Cerebellar cortex (tissue), 1 donor: Measurements from ENCODE around the gene THRB.

ENCODE experiments used
- DNase-seq: peaks from one replicate; pipeline ENCODE4 v3.0.0-alpha.2; 2015; ENCODE audit warnings: low spot score

The THRB gene

DNA sequence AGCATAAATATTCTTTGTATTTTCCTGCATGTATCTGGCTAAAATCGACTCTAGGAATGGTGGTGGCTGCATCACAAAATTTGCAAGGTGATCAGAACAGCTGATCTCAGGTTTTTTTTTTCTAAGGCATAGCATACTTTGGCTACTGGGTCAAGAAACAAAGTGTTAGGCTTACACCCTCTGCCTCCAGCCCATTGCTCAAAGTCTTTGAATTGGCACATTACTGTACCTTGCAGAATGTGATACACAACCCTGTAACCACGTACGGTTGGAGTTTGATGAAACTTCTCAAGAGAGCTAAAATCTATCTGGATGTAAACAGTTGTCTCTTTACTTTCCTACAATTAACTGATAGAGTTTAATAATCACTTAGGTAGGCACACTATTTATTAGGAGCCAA lies 188.1 kb downstream of the THRB start:
- DNase-seq: no peak

DNA sequence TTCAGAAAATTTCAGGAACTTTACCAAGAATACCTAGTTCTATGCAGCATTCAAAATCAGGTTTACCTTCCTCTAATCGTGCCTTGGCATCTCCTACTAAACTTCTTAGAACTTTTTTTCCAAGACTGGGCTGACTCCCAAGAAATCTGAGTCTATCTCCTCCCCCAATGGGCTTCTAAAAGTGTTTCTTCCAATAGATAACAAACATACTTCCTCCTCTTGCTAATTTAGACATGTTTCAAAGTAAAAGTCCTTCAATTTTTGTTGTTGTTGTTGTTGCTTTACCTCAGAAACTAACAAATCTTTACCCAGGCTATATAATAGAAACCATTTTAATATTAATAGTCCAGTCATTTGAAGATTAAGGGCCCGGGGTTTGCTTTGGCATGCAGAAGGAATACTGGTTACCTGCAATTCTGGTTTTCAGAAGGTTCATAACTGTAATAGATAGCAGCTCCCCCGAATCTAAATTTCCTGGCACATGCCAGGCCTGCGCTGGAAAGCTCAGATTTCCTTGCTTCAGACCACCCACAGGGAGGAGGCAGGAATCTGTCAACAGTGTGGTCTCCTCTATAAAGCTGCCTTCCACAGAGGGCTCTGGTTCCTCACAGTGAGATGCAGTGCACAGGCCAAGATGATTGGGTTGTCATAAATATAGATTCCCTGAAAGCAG lies 188.7 kb downstream of the THRB start:
- DNase-seq: no peak

DNA sequence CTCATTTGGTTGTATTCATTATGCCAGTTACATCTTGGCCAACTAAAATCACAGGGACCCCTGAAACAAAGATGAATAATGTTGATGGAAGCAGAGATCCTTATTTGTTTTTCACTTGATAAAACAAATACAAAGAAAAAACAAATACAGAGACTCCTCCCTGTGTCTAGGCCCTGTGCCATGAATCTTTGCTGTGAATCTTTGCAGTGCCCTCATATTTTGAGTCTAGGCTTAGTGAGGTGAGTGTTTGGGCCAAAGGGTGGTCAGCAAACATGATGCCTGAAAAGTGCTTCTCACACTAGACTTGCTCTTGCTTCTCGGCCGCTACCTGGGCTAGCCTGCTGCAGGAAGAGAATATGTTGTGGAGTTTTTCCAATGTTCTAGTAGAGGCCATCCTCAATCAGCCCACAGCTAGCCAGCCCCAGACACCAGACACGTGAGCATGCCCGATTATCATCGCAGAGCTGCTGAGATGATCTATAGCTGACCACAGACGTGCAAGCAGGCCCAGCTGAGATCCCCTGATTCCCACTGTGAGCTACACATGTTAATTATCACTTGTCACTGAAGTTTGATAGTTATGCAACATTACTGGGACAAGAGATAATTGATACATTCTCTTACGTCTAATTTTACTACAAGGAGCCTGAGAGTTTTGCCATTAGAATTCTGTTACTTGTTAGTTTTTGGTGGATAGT lies 191.4 kb downstream of the THRB start:
- DNase-seq: no peak

DNA sequence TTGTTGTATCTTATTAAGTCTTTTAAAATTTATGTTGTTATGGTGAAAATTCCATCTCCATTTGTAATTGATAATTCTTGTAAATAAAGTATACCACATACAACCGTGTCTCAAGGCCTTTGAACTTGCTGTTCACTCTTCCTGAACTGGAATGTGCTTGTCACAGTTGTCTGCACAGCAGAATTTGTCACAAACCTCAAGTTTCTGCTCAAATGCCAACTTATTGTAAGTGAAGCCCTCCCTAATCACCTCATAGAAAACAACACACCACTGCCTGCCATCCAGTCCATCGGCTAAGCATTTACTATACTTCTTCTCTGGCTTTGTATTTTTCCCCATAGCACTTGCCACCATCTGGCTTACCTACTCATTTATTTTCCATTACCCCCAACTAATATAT lies 192.3 kb downstream of the THRB start:
- DNase-seq: no peak

DNA sequence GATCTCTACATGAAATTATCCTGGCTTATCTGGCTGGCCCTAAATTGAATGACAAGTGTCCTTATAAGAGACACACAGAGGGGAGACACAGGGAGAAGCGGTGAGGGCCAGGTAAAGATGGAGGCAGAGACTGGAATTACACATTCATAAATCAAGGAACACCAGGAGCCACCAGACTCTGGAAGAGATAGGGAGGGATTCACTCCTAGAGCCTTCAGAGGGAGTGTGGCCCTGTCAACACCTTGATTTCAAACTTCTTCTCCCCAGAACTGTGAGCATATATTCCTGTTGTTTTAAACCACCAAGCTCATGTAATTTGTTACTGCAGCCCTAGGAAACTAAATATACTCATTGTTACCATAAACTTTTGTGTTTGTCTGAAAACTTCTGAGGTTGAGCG lies 193.7 kb downstream of the THRB start:
- no peak for DNase-seq

DNA sequence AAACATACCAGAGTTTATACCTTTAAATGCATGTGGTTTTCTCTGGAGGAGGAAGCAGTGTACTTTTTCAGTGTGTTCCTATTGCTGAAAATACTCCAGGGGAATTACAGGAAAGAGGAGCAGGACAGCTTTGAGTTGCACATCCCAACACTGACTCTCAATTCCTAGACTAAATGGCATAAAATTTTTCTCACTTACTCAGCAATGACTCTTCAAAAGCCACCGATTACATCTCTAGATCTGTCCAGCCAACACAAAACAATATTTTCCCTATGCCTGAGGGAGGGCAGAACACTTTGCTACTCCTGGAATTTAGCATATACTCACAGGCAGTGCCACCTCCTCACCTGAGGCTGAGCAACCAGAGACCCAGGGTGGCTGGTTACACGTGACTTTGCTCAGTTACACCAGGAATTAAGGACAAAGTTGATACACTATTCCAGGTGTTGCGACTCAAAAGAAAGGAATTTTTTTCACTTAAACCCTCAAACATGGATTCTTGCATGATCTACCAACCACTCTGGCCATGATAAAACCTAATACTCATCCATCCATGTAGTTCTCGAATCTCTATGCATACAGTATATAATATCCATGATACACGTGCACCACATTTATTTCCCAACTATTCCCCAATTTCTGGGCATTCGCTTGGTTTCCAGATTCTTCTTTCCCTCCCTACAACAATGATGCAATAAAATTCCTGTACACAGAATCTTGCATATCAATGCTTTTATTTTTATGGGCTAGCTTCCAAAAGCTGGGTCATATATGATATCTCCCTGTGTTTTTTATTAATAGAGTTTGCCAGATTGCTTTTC lies 194.6 kb downstream of the THRB start:
- DNase-seq: no peak

DNA sequence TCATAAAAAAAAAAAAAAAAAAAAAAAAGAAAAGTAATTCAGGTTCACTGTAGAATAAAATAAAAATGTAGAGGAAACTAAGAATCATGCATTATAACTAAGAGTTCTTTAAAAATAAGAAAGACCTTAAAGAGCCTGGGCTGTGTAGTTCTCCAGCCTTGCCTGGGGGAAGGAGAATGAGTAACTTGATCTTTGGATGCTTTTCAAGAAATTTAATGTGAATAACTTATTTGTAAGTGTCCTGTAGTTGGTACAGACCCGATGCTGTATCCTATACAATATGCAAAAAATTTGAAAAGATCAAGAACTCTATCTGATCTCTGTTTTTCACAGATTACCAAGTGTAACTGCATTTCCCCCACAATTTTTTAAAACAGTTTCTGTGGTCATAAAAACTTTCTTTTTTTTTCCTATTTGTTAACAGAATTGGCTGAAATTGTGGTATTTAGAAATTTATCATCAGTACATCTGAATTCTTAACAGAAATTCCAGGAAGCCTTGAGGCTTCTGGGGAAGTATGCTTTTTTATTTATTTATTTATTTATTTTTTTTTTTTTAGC lies 195.3 kb downstream of the THRB start:
- DNase-seq: no peak

DNA sequence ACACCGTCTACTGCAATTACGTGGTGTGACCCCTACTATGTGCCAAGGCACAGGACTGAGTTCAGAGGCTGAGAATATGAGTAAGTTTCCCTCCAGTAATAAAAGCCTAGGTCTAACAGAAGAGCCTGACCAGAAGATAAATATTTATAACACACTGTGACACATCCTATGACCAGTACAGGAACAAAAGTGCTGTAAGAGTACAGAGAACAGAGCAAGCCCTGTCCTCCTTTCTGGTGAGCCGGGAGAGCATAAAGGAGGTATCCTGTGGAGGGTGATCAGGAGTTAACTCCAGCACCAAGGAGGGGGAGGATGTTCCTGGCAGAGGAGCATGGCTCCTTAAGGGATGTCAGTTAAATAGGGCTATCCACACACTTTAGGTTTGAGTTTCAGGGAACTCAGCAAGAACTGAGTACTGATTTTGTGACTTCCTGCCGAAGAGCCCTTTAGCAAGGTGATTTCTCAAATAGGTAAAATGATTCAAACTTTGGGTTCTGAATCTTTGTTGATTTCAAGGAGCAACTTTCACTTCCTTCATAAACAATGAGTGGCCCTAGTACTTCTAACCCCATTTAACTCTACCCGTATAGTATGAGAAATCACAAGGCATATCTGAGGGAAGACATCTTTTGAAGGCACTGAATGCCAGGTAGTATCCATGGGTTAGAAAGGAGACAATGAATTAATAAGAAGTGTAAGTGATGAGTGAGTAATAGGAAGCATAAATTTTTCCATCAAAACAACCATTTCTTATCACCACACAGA lies 198.0 kb downstream of the THRB start:
- DNase-seq: no peak

DNA sequence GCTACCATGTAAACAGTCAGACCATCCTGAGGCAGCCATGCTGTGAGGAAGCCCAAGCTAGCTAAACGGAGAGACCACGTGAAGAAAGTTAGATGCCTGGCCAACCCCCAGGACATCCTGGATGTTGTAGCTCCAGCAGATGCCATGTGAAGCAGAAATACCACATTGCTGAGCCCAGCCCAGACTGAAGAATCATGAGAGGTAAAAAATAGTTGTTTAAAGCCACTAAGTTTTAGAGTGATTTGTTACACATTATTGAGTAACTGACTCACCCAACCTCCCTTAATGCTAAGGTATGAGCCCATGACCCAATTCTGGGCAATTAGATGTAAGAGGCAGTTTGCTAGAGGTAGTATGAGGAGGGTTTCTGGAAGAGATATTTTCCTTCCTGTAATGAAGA lies 200.5 kb downstream of the THRB start:
- DNase-seq: no peak

DNA sequence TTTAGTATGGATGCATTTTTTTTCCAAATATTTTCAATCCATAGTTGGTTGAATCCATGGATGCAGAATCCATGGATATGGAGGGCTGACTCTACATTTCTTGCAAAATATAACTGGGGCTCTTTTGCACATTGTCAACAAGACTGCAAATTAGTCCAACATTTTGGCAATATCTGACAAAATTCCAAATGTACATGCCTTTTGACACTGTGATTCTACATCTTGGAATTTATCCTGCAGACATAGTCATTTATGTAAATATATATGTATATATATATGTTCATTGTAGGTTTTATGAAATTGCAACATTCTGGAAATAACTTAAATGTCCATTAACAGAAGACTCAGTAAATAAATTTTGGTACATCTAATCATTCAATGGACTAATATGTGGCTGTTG lies 203.0 kb downstream of the THRB start:
- DNase-seq: no peak

DNA sequence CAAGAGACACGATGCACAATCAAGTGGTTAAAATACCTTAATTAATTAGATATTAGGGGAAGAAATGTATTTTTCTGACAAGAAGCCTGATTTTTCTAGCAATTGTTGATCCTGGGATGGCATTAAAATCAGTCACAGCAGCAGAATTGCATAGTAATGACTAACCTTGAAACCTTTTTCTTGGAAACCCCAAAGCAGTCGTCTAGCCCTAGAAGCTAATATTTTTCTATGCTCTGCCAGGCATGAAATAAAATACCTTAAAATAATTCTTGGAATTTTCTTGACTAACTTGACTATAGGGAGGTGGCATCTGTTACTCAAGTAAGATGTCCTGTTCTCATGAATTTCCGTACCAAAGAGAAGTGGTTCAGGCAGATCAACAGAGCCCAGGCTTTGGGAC lies 204.1 kb downstream of the THRB start:
- no peak for DNase-seq

DNA sequence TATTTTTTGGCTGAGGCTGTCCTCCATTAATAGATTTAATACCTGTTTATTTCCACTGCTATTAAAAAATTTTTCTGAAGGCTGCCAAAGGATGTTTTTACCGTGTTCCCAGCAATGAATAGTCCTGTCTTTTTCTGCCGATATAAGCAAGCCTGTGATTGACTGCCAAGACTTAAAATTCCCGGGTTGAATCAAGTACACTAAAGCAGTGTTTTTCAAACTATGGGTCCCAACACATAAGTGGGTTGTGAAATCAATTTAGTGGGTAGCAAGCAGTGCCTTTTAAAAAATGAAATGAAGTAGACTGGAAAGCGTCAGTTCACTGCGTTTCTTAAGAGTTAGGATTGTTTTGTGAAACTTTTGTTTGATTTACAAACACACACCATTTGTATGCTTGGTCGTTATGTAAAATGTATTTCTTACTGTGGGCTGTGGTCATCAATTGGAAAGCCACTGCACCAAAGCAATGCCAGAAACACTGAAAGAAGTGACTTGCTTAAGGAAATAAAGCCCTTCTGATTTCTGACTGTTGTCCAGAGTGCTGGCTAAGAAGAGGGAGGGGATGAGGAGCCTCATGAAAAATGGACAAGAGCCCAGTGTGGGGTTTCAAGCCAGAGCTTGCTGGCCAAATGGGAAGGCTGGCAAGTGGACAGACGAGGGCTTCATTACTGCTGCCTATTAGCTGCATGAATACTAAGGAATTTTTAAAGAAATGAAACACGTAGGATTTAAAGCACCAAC lies 206.0 kb downstream of the THRB start:
- peak; percentile 44 for DNase-seq

DNA sequence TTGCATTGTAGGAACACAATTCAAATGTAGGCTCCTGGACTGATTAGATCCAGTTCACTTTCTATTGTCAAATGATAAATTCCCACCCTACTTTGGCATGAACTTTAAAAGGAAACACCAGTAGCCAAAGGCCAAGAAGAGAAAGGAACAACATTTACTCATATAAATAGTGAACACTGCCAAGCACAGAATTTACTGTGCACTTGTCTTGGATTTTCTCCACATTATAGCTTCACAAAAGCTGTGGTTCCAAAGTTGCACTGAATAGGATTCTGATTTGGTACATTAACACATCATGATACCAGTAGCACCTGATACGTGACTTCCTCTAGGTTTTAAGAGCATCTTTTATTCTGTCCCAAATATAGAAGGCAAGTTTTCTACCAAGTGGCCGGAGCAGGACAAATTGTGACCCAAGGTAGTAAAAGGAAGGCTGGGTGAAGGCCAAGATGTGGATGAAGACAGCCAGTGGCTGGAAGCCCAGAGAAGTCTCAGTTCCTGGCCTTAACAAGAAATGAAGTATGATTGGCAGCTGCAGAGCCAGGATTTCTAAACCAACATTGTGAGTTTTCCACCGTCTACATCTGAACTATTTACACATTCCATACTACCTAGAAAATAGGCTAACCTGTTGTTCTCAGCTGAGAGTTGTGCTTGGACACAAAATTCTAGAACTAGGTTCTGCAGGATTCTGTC lies 206.7 kb downstream of the THRB start:
- no peak for DNase-seq

DNA sequence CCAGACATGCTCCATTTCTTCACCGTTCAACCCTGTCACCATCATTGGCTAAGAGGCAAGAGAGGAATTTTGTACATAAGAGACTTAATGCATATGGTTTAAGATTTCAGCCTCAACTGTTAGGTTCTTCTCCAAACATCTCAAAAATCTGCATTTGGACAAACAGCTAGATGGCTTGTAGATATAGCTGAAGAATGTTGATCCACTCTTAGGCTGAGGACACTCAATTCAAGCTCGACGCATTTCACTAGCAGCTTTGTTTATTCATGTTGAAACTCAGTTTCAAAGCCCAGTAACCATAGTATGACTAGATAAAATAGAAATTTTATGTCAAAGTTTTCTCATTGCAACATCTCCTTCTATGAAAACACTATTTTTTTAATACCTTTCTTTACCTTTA lies 208.2 kb downstream of the THRB start:
- DNase-seq: no peak

DNA sequence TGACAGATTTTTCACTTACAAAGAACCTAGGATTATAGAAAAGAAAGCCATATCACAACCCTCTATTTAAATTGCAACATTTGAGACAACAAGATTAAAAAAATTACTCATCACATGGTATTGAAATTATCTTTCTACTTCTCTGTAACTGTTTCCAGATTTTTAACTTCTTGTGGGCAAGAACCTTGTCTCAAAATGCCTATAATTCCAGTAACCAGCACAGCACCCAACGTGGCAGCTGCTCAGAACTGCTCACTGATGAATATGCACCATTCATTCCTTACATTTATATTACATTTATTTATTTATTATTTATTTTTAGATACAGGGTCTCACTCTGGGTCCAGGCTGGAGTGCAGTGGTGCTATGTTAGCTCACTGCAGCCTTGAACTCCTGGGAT lies 216.1 kb downstream of the THRB start:
- DNase-seq: no peak

DNA sequence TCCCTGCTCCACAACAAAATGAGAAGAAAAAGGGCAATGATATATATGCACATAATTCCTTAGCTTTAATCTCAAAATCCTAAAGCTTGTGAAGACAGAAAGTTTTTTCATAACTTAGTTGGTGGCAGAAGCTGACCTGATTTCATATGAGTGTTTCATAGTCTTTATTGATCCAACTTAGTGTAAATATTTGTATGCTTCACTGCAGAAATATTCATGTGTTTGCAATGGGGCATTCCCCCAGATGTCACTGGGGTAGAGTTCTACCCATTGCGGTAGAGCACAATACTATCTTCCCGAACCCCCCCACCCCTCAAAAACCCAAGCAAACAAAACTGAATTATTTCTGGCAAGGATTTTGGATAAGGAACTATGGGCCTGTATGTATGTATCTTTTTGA lies 221.2 kb downstream of the THRB start:
- no peak for DNase-seq

DNA sequence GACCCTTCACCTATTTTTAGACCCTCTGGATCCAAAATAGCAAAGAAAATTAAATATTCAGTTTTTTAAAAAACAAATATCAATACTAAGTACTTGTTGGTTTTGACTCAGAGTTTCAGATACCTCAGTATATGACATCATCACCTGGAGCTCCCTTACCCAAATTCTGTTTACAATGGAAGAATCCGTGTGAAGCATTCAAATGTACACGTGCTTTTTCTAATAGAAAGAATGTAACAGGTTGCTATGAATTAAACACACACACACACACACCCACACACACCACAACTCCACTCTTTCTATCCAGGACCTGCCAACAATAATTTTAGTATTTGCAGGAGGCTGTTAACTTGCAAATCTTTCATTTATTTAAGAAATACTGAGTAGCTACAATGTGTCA lies 221.8 kb downstream of the THRB start:
- DNase-seq: no peak

DNA sequence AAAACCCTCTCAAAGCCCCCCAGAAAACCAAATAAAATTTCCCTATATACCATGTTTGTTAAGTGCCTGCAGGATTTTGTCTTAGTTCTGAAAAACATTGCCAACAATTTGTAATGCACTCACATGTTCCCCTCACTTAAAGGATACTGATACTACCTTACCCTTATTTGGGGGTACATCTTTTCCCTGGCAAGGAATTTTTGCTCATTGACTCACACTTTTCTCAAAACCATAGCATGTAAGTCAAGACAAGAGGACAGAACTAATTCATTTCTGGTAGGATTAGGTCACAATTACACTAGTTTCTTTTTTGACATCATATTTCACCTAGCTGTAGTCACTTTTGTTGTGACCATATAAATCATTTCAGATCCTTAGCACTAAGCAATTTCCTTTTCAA lies 222.2 kb downstream of the THRB start:
- DNase-seq: no peak

DNA sequence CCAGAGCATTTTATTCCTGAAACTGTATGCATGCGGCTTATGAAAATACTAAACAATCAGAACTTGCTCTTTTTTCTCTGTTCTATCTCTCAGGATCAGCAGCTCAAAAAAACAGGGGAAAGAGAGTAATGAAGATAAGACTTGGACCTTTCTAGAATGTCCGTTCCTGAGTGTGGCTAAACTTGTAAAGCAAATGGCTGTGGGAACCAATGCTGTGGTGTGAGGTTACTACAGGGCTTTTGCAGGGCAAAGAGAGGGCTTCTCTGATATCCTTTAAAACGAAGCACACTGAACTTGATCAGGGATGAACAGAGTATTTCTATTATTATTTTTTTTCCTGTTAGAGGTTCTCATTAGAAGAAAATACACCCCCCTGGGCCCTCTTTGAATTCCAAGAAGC lies 223.4 kb downstream of the THRB start:
- no peak for DNase-seq

DNA sequence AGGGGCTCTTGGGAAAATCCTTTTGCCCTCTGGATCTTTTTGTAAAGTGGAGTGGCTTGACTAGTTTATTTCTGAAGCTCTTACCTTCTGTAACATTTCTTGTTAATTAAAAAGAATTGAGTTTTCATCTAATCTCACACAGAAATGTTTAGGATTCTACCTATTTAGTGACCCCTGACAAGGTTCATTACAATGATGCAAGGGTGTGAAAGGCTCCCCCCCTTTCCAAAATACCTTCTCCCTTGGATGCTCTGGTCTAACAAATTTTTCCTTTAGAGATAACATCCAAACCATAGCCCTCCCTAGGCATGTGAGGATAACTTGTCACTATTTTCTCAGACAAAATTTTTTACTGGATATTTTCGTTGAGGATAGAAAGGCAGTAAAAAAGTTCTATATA lies 223.9 kb downstream of the THRB start:
- DNase-seq: no peak

DNA sequence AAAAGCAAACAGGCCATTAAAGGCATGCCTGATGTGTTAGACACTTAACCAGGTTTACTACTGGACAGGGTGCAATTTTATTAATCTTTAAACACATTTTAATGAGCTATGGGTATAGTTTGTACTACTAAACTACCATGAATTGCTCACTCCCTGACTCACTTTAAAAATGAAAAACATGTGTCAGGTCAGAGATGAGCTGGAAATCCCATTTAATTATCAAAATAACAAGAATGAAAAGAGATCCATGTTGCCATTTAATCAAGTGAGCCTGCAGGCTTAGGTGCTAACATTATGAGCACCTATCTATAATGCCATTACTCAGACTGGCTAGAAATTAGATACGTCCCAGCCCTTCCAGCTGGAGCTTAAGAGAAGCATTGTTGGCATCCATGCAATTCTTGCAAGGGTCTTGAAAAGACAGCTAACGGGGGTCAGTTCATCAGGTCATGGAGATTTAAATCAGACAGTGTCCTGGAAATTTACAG lies 224.4 kb downstream of the THRB start:
- no peak for DNase-seq
